Activated CD4-positive, CD25-positive, alpha-beta regulatory T cell treated with anti-CD3 and anti-CD28 coated beads, Interleukin-2, amount 50 U/mL, for 16 hours (primary cell): ENCODE measurements around the gene PHACTR3.

ENCODE experiments used
- DNase-seq: peaks from one replicate; pipeline ENCODE4 v3.0.0-alpha.2; 2020; ENCODE audit warnings: low read depth, low spot score

Gene PHACTR3

GRCh38 chr20:59729506-59729905 is 125.2 kb downstream of the PHACTR3 start:
- no peak for DNase-seq

- DNase-seq = no peak
These were observed 126.4 kb downstream of the PHACTR3 start for GRCh38 chr20:59730722-59731121.

- no peak for DNase-seq
These were observed 127.0 kb downstream of the PHACTR3 start for GRCh38 chr20:59731376-59731775.

GRCh38 chr20:59733351-59733750 is 129.0 kb downstream of the PHACTR3 start:
- no peak for DNase-seq

DNA sequence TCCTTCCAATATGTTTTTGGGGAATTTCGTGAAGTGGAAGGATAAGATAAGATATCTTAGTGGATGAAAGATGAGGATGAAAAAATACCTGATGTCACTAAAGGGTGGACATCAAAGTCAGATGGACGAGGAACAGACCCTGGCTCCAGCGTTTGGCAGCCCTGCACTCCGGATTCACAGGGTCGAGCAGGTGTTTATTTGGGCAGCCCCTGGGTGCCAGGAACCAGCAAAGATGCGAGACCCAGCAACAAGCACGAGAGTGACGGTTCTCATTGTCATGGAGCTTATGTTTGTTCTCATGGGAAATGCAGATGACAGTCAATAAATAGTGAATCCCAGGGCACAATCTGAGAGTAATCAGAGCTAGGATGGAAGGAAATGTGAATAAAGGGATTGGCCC is 131.1 kb downstream of the PHACTR3 start:
- no peak for DNase-seq

DNA sequence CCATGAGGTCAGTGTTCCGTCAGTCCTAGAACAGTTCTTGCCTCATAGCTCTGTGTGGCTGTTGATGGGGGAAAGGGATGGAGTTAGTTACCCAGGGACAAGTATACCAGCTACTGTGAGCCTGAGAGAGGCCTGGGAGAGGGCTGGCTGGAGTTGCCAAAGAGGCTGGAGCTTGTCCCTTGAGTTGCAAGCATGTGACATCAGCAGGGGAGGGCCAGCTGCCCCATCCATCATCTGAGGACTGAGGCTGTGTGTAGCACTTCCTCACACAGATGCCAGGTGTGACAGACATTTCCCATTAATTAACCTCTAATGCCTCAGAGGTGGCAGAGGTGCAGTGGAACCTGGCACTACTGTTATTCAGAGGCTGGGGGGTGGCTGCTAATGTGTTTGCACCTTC is 131.6 kb downstream of the PHACTR3 start:
- DNase-seq = no peak

- no peak for DNase-seq
These were observed 132.0 kb downstream of the PHACTR3 start for GRCh38 chr20:59736366-59736765.

DNA sequence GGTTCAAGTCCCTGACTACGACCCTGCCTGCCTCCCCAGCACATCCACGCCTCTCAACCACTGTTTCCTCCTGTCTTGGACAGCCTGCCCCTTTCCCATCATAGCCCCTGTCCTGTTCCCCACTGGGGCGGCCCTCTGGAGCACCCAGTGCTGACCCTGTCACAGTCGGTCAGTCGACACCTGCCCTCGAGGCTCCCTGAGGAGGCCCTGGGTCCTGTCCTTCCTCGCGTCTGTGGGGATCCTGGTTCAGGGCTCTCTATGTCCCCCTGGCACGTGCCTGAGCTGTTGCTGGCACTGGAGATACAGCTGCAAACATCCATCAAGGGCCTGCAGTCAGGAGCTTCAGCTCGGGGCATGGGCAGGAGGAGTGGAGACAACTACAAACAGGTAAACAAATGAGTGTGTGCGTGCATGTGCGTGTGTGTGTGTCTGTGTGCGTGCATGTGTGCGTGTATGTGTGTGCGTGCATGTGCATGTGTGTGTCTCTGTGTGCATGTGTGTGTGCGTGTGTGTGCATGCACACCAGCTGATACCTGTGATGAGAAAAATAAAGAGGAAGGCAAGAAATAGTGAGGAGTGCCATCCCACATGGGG is 132.8 kb downstream of the PHACTR3 start:
- no peak for DNase-seq

- no peak for DNase-seq
These were observed 133.5 kb downstream of the PHACTR3 start for GRCh38 chr20:59737816-59738215.

GRCh38 chr20:59738851-59739250 is 134.5 kb downstream of the PHACTR3 start:
- DNase-seq = no peak

- DNase-seq = no peak
These were observed 136.3 kb downstream of the PHACTR3 start for GRCh38 chr20:59740621-59741020.

- DNase-seq = no peak
These were observed 136.7 kb downstream of the PHACTR3 start for GRCh38 chr20:59741073-59741472.

- no peak for DNase-seq
These were observed 138.2 kb downstream of the PHACTR3 start for GRCh38 chr20:59742351-59743095.

DNA sequence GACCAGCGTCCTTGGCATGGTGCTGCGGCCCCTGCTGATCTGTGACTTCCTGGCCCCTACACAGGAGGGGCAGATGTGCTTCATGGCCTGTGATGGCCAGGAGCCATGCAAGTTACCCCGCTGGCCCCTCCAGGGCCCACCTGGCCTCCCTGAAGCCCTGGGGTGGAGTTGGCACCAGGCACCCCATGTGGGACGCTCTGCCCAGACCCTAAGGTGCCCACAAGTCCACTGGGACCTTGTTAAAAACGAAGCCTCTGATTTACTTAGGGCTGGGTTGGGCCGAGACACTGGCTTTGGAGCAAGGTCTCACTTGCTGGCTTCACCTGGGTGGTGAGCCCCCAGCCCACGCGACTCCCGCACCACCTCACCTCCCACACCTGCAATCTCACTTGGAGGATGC is 139.0 kb downstream of the PHACTR3 start:
- no peak for DNase-seq

GRCh38 chr20:59743767-59744485 is 139.6 kb downstream of the PHACTR3 start:
- DNase-seq = no peak

- DNase-seq = no peak
These were observed 140.4 kb downstream of the PHACTR3 start for GRCh38 chr20:59744756-59745155.

DNA sequence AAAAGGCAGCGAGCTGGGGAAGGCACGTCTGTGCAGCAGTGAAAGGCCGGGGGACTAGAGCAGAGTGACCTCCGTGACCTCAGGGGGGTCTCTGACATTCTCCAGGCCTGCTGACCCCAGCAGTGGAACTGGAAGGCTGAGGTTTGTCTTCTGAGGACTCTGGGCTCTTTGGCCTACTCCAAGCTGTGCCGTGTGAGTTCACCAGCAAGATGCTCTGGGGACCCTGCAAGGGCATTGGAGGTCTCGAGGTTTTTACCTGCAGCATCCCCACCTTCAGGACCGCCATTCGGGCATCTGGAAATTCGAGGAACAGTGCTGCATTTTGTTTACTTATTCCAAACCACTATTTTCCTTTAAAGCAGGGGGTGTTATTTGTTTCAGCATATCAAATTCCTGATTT is 140.9 kb downstream of the PHACTR3 start:
- no peak for DNase-seq

DNA sequence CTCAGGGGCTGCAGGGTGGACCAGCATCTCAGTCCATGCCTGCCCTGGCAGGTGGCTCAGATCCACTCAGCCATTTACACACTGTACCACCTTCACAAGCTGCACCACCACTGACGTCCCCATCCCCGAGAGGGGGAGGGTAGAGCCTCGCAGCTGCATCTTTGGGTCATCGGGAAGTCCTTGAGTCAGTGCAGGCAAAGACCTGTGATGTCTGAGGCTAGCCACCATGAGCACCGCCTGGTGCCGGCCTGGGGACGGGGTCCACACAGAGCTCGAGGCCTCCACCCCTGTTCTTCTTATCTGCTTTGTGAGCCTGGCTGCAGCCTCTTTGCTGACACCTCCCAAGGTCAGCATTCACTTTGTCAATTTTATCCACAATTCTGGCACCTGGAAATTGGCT is 141.4 kb downstream of the PHACTR3 start:
- no peak for DNase-seq

GRCh38 chr20:59746155-59746554 is 141.8 kb downstream of the PHACTR3 start:
- no peak for DNase-seq

DNA sequence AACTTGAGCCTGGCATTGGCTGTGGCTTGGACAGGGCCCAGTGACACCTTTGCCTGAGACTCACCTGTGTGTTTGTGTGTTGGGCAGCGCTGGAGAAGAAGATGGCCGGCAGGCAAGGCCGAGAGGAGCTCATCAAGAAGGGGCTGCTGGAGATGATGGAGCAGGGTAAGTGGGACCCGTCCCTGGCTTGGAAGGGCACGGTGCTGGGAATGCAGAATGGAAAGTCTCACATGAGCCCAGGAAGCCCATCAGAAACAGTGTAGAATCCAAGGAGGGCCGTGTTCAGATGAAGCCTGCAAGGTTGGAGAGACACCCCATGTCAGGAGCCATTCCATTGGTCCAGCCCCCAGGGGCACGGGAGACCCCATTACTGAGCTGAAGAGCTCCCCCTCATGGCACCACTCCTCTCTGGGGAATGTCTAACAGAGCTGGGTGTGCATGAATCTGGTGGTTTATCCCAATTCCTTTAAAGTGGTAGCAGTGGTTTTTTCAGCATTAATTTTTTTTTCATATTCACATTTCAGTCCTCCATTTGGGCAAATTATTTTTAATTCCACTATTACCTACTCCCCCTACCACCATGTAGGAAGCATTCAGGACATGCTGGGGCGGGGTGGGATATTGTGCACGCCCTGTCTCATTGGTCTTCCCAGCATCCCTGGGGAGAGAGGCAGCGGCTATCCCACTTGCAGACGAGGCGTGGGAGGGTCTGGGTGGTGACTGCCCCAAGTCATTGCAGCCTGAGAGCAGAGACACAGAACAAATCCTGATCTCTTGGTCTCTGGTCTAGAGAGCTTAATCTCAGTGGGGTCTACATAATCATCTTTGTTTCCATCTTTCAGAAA is 143.6 kb downstream of the PHACTR3 start:
- no peak for DNase-seq

- DNase-seq = no peak
These were observed 144.4 kb downstream of the PHACTR3 start for GRCh38 chr20:59748619-59749191.

GRCh38 chr20:59749301-59749700 is 145.0 kb downstream of the PHACTR3 start:
- DNase-seq = no peak
